NCI-H2227 (cell line): ENCODE results near the gene MAGI2.
A peak's percentile ranks its signal among the peaks of the same experiment; 100 is the strongest.

ENCODE experiments used
- DNase-seq: peaks from one replicate; lab custom pipeline; 2025; ENCODE audit not compliant: unreplicated experiment; lab: John Stamatoyannopoulos, UW

Gene MAGI2

DNA sequence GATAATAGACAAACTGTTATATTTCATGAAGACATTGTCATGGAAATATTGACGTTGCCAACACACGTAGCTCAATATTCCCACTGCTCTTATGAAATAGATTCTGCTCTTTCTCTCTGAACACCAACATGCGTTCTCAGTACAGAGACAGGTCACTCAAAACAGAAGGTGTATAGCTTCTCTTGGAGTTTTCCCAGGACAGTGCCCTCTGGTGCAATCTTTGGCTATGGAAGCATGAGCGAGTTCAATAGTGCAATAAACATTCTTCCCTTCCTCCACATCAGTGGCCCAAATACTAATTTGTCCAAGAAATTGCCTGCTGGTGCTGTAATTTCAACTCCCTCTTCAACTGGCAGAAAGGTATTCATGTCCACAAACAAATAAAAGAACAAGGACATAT is 145.3 kb downstream of the MAGI2 start:
- peak; percentile 29 for DNase-seq

DNA sequence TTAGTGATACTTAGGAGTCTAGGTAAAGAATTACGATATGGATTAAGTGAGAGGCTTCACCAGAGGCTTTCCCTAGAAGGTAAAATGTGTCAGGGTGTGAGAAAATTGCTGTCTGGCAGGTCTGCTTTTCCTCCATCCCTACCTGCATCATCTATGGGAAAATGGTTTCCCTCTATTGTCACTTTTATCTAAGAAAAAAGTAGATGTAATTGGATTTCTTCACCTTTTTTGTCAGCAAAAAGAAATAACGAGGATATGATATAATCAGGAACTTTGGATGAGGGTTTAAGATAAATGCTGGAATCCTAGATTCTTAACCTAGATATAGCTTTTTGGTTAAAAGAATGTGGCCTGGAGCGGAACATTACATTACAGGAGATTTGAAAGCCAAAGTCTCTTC is 146.1 kb downstream of the MAGI2 start:
- no peak for DNase-seq

- no peak for DNase-seq
These were observed 148.8 kb downstream of the MAGI2 start for GRCh38 chr7:79304711-79305110.

- DNase-seq: no peak
These were observed 151.2 kb downstream of the MAGI2 start for GRCh38 chr7:79302293-79302692.

DNA sequence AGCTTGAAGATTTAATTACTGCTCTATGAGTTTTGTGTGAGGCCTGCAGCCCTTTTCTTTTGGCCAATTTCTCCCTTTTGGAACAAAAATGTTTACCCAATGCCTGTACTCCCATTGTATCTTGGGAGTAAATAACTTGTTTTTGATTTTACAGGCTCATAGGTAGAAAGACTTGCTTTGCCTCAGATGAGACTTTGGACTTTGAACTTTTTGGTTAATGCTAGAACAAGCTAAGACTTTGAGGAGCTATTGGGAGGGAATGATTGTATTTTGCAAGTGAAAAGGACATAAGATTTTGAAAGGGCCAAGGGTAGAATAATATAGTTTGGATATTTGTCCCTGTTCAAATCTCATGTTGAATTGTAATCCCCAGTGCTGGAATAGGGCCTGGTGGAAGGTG is 152.0 kb downstream of the MAGI2 start:
- DNase-seq: no peak

GRCh38 chr7:79300573-79300972 is 152.9 kb downstream of the MAGI2 start:
- DNase-seq: no peak

DNA sequence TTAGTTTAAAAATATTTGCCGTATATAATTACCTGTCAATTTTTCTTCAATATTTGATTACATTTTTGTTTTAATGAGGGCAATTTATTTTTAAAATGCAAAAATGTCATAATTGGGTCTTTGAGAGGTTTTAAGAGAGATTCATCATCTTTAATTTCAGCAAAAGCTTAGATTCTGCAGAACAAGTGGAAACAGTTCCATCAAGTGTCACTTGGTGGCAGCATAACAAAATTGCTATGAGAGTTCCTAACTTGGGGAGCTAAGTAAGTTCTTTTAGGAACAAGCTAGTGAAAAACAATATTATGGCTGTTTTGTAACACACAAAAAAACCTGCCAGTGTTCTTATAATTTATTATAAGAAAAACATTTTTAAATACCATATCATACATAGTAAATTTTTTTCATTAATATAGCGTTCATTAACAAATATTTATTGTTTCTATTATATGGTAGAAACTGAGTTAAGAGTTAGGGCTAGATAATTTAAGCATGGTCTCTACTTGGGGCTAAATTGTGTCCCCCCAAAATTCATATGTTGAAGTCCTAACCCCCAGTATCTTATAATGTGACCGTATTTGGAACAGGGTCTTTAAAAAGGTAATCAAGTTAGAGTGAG is 155.2 kb downstream of the MAGI2 start:
- DNase-seq: peak; percentile 64

GRCh38 chr7:79296553-79297320 is 156.7 kb downstream of the MAGI2 start:
- no peak for DNase-seq

DNA sequence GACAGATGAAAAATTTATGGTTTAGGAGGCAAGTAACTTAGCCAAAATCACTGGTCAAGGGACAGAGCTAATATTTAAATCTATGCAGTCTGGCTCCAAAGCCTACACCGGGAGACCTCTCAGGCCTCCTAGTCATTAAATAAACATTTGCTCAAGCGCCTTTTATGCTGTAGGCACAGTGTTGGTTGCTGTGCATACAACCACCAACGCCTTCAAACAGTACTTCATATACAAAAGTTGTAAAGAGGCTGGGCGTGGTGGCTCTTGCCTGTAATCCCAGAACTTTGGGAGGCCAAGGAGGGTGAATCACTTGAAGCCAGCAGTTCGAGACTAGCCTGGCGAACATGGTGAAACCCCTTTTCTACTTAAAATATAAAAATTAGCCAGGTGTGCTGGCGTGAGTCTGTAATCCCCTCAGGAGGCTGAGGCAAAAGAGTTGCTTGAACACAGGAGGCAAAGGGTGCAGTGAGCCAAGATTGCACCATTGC is 159.8 kb downstream of the MAGI2 start:
- no peak for DNase-seq

DNA sequence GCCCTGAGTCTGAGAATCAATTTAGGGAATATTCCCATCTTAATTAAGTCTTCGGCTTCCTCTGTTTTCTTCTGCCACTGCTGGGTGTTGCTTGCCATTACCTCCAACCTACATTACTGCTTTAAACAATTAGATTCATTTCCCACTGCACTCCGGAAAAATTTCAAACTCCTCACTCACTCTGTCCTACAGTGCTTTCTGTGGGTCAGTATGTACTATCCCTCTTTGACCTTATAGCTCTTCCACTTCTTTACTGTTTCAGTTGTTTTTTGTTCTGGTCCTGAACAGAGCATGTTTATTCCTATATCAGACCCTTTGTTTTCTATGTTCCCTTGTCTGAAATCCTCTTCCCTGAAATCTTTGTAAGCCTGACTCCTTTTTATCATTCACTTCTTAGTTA is 160.6 kb downstream of the MAGI2 start:
- no peak for DNase-seq

GRCh38 chr7:79291498-79291865 is 162.0 kb downstream of the MAGI2 start:
- DNase-seq: no peak

DNA sequence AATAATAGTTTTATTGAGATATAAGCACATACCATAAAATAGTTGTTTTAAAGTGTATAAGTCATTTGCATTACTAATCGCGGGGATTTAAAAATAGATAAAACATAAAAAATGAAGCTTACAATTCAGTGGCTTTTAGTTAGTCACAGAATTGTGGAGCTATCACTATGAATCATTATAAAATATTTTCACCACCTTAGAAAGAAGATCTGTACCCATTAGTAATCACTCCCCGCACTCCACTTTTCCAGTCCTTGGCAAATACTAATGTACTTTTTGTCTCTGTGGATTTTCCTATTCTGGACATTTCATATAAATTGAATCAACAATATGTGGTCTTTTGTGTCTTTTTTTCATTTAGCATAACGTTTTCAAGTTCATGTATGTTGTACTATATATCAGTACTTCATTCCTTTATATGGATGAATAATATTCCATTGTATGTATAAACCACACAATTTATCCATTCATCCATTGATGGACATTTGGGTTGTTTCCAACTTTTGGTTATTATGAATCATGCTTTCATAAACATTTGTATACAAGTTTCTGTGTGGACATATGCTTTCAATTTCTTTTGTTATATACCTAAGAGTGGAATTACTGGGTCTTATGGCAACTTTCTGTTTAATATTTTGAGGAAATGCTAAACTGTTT is 162.5 kb downstream of the MAGI2 start:
- DNase-seq: no peak

DNA sequence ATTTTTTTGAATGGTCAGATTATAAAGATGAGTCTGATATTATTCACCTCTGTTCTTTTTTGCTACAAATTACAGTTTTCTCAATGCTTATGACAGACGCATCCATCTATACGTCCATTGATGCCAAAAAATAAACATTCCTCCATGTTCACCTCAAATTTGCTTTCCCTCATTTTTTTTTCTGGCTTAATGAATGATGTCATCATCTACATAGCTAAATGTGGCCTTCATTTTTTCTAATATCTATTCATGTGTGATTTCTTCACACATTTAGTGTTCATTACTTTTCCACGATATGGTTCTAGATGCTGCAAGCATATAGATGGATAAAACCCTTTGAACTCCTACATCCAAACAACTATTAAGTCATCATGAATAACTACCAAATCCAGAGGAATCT is 163.1 kb downstream of the MAGI2 start:
- DNase-seq: no peak

DNA sequence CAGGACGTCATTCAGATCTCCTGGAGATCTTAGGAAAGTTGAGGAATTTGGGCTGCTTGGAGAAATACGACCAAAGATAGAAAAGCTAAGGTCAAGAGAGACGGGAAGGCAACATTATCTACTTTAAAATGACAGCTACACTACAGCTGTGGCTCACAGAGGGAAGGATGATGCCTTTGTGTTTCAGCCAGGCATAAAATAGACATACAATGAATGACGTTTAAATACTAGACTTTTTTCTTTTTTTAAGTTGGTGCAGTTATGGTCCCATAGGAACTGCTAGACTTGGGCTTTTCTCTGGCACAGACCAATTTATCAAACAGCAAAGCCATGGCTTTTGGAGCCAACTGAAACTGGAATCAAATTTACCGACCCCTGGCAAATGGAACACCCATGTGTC is 164.8 kb downstream of the MAGI2 start:
- no peak for DNase-seq

DNA sequence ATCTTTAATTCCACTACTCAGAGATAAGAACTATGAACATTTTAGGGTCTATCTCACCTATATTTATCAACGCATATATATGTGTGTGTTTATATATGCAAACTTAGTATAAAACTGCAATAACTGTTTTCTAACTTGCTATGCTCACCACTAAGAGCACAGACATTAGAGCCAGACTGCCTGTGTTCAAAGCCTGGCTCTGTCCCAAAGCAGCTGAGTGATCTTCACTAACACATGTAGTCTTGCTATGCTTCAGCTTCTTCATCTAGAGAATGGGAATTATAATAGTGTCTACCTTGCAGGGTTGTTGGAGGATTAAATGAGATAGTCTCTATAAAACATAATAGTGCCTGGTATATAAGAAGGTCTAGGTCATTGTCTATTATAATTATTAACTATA is 165.5 kb downstream of the MAGI2 start:
- no peak for DNase-seq

DNA sequence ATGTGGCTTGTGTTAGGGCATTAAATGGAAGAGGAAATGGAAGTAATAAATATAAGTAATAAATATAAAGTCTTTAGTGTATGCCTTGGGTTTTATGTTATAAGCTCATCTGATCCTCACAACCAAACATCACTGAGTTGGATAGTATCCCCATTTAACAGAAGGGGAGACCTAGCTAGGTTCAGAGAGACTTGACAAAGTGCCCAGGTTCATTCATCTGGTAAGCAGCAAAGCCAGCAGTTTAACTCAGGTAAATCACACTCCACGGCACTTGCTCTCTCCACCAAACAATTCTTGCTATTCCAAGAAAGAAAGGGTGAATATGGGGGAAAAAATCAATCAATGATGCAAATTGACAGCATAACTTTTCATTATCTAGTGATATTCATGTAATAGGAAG is 167.3 kb downstream of the MAGI2 start:
- no peak for DNase-seq

DNA sequence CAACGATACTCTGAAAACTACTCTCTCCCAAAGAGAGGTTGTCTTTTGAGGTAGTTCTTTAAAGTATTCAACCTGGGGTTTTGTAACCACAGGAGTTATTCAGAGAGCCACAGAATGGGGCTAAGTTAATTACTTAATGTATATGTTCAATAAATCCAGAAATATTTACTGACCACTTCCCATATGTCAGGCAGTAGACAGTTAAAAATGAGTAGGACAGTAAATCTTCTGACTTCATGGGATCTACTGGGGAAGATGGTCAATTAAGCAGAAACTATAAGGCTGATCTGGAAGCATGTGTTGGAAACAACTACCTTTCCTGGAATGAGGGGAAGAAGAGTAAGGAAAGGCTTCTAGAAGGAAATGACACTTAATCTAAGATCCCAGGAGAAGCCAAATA is 167.7 kb downstream of the MAGI2 start:
- DNase-seq: no peak

DNA sequence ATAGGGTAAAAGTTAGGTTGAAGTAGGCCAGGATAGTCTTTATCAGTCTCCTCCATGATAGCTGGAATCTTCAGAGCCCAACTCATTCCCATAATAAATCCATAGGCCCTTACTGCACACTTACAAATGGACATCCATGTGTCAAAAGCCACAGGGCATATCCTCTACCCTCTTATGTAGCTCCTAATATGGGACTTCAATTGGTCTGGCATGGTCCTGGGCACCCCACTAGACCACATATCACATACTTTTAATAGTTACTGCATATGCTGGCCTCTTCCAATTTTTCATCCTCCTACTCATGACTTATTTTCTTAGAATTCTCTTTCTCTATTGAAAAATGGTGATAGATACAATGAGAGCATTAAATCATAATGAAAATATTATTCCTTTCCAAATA is 169.3 kb downstream of the MAGI2 start:
- no peak for DNase-seq

GRCh38 chr7:79282882-79283602 is 170.4 kb downstream of the MAGI2 start:
- DNase-seq: no peak

DNA sequence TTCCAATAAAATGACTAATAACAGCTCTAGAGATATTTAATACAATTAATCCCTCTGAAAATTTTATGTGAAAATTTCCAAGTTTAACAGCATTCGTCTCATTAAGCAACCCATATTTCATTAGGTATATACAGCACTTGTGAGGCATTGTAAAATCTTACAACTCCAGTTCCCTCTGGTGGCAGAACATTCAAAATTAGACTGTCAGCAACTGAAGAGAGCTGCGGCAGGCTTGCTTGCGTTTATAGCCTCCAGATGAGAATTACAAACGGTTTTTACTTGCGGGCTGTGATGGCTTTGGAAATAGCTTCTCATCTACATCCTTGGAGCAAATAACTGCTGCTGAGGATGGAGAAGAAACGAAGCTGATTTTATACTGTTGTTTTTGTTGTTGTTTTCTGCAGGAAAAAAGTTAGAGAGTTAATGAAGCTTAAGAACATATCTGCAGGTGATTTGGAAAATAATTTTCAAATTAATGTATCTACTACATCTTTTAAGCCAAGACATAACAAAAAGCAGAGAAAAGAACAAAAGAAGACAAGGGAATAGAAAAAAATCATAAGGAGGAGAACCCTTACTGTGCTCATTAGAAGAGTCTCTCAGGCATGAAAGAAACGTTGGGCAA is 171.3 kb downstream of the MAGI2 start:
- DNase-seq: peak; percentile 80

- no peak for DNase-seq
These were observed 172.0 kb downstream of the MAGI2 start for GRCh38 chr7:79281426-79281825.
